Measurements from ENCODE around the gene PHAX.
"Not testable (repeated sequence)": the region's sequence is repeated elsewhere in the genome, so short reads cannot be mapped to it uniquely, and the experiment has no call there.

Gene PHAX

GRCh38 chr5:126641387-126641786 lies 40.6 kb downstream of the PHAX start:
- no peak for TF ChIP-seq CTCF (IDR thresholded peaks at IDR 0.05; ENCODE audit: insufficient read depth, low read depth, low read length, missing control alignments)
- no peak overlapping the region for H3K4me3 ChIP-seq (ENCODE audit: low read length)
- DNase-seq (ENCODE audit: low read depth): no peak

DNA sequence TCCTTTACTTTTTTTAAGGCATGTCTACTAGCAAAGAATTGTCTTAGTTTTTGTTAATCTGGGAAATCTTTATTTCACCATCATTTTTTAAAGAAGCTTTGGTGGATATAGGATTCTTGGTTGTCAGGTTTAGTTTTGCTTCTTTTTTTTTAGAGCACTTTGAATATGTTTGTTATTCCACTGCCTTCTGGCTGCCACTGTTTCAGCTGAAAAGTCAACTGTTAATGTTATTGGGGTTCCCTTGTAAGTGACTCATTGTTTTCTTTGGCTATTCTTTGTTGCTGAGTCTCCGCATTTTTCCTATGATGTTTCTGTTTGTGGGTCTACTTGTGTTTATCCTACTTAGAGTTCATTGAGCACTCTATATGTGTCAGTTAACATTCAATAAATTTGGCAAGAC lies 44.4 kb downstream of the PHAX start:
- H3K4me3 ChIP-seq (ENCODE audit: low read length): no peak overlapping the region
- TF ChIP-seq CTCF (IDR thresholded peaks at IDR 0.05; ENCODE audit: insufficient read depth, low read depth, low read length, missing control alignments): no peak
- no peak for DNase-seq (ENCODE audit: low read depth)

- no peak for TF ChIP-seq CTCF (IDR thresholded peaks at IDR 0.05; ENCODE audit: insufficient read depth, low read depth, low read length, missing control alignments)
- H3K4me3 ChIP-seq (ENCODE audit: low read length): no peak overlapping the region
- DNase-seq (ENCODE audit: low read depth): no peak
Observed at GRCh38 chr5:126647071-126647470, 46.3 kb downstream of the PHAX start.

- no peak for TF ChIP-seq CTCF (IDR thresholded peaks at IDR 0.05; ENCODE audit: insufficient read depth, low read depth, low read length, missing control alignments)
- no peak for DNase-seq (ENCODE audit: low read depth)
Observed at GRCh38 chr5:126648471-126648870, 47.7 kb downstream of the PHAX start.

GRCh38 chr5:126649057-126649456 lies 48.3 kb downstream of the PHAX start:
- DNase-seq (ENCODE audit: low read depth); H3K4me3 ChIP-seq (ENCODE audit: low read length): not testable (repeated sequence)

More at GRCh38 chr5:126648471-126648870, 47.7 kb downstream of the PHAX start:
- H3K4me3 ChIP-seq (ENCODE audit: low read length): no peak overlapping the region

DNA sequence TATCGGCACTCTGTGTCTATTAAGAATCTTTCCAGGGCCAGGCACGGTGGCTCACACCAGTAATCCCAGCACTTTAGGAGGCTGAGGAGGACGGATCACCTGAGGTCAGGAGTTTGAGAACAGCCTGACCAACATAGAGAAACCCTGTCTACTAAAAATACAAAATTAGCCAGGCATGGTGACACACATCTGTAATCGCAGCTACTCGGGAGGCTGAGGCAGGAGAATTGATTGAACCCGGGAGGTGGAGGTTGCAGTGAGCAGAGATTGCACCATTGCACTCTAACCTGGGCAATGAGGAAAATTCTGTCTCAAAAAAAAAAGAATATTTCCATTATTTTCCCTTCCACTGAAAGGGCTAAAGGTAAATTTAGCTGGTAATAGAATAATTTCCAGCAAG lies 49.0 kb downstream of the PHAX start:
- DNase-seq (ENCODE audit: low read depth); H3K4me3 ChIP-seq (ENCODE audit: low read length): not testable (repeated sequence)

- DNase-seq (ENCODE audit: low read depth): no peak
- no peak overlapping the region for H3K4me3 ChIP-seq (ENCODE audit: low read length)
- TF ChIP-seq CTCF (IDR thresholded peaks at IDR 0.05; ENCODE audit: insufficient read depth, low read depth, low read length, missing control alignments): no peak
Observed at GRCh38 chr5:126650463-126650862, 49.7 kb downstream of the PHAX start.

GRCh38 chr5:126651013-126651577 lies 50.3 kb downstream of the PHAX start:
- no peak for TF ChIP-seq CTCF (IDR thresholded peaks at IDR 0.05; ENCODE audit: insufficient read depth, low read depth, low read length, missing control alignments)
- DNase-seq (ENCODE audit: low read depth): no peak
- H3K4me3 ChIP-seq (ENCODE audit: low read length): no peak overlapping the region
